Thyroid gland (tissue), 4 donors: ENCODE measurements around the gene BTBD8. TPM values are rescaled to one million over a fixed set of nuclear protein-coding genes. Genes with fewer than 3 reads are reported as not detected.

Experiments used
- DNase-seq, 2 donors: peaks; one replicate each; pipeline ENCODE4 v3.0.0-alpha.2; 2019
- H3K27ac ChIP-seq, 3 donors: fragments of 200-600 bp; sonication (generic); 1 replicate in 2 of 3; 2 replicates in 1 of 3; pipeline ENCODE4 v1.5.1; 2016 to 2019; ENCODE audit warnings: mild to moderate bottlenecking in 1 of 3, moderate library complexity in 1 of 3
- H3K27me3 ChIP-seq: fragments of 200-600 bp; sonication (generic); one replicate; pipeline ENCODE4 v1.5.1; 2019
- H3K36me3 ChIP-seq, 2 donors: fragments of 200-600 bp; sonication (generic); one replicate each; pipeline ENCODE4 v1.5.1; 2016 to 2019
- H3K4me1 ChIP-seq, 2 donors: fragments of 200-600 bp; sonication (generic); one replicate each; pipeline ENCODE4 v1.5.1; 2017 to 2019
- H3K4me3 ChIP-seq, 3 donors: fragments of 200-600 bp; sonication (generic); replicated peaks in 1 of 3; 1 replicate in 2 of 3; 2 replicates in 1 of 3; pipeline ENCODE4 v1.5.1; 2016; ENCODE audit warnings: mild to moderate bottlenecking in 1 of 3
- H3K9me3 ChIP-seq: fragments of 200-600 bp; sonication (generic); one replicate; pipeline ENCODE4 v1.5.1; 2017
- POLR2A ChIP-seq, 2 donors: fragments of 450-650 bp; IDR thresholded peaks; one replicate each; pipeline ENCODE4 v1.6.1; 2017; ENCODE audit warnings: antibody characterized with exemption in 2 of 2, mild to moderate bottlenecking in 2 of 2, moderate library complexity in 1 of 2
- WGBS, 2 donors: methylation state at CpG; one replicate each; pipeline ENCODE4 v1.1.5; 2017; 5-methylcytosine and 5-hydroxymethylcytosine counted together
- intact Hi-C: fragments of 100-400 bp; cut with DNase I; formaldehyde crosslinking; loops from one replicate; pipeline ENCODE4 v1.15.1; 2023
- total RNA-seq, 4 donors: library from RNA; depleted of rRNA; stranded (reverse); fragments of >200 nt; gene quantifications; one replicate each; pipeline ENCODE4 v1.2.3, GENCODE V29; 2016
- TF ChIP-seq, protein P1 (sequence below), 6 experiments: fragments of 200-600 bp in 3 of 6; fragments of 450-650 bp in 3 of 6; sonication (generic) in 3 of 6; IDR thresholded peaks; one replicate each; pipeline ENCODE4 v1.5.1; 2016 to 2019; ENCODE audit warnings: antibody characterized with exemption in 6 of 6, mild to moderate bottlenecking in 2 of 6, inconsistent platforms in 1 of 6, moderate library complexity in 1 of 6

The BTBD8 gene
- total RNA-seq, 4 donors from 2014 or later: 11.0 to 18.3 (median 15.9) TPM

DNA sequence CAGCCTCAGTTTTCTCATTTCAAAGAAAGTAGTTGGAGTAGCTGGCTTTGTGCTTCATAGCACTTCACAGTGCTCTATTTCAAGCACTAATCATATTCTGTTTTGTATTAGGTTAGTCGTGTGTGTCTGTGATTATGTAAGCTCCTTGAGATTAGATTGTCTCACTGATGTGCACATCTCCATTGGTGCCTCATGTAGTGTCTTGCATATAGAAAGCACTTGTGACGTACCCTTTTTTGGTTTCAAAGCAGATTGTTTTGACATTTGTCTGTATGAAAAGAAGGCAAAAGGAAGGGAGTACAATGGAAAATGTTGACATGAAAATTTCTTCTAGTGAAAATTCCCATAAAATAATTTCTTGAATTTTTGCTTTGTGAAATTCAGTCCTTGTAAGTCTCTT is 13.9 kb downstream of the BTBD8 start:
- no peak for TF ChIP-seq POLR2A (IDR thresholded peaks at IDR 0.05)
- TF ChIP-seq, protein P1, sequence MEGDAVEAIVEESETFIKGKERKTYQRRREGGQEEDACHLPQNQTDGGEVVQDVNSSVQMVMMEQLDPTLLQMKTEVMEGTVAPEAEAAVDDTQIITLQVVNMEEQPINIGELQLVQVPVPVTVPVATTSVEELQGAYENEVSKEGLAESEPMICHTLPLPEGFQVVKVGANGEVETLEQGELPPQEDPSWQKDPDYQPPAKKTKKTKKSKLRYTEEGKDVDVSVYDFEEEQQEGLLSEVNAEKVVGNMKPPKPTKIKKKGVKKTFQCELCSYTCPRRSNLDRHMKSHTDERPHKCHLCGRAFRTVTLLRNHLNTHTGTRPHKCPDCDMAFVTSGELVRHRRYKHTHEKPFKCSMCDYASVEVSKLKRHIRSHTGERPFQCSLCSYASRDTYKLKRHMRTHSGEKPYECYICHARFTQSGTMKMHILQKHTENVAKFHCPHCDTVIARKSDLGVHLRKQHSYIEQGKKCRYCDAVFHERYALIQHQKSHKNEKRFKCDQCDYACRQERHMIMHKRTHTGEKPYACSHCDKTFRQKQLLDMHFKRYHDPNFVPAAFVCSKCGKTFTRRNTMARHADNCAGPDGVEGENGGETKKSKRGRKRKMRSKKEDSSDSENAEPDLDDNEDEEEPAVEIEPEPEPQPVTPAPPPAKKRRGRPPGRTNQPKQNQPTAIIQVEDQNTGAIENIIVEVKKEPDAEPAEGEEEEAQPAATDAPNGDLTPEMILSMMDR (IDR thresholded peaks at IDR 0.05): no peak
- 60 to 69% methylated on average over 2 of the region's 2 CpGs for WGBS, 2 donors

GRCh38 chr1:92094595-92094994 is 14.4 kb downstream of the BTBD8 start:
- Histone ChIP-seq H3K27me3 (no peaks in the 10 kb centered on the region), H3K4me1 (peaks cover 0 to 4% of the 10 kb centered on the region in 2 donors), H3K36me3 (no peaks in the 10 kb centered on the region), H3K4me3 (no peak overlapping the region), H3K27ac (no peak overlapping the region), H3K9me3 (no peaks in the 10 kb centered on the region)
- DNase-seq: no peak
- 86 to 87% methylated on average over 1 of the region's 1 CpG for WGBS, 2 donors
- TF ChIP-seq, protein P1 (IDR thresholded peaks at IDR 0.05): no peak
- TF ChIP-seq POLR2A (IDR thresholded peaks at IDR 0.05): no peak
- intact Hi-C loops: no loop called here

More for the DNA sequence above, 13.9 kb downstream of the BTBD8 start:
- no peak for DNase-seq
- no peaks in the 10 kb centered on the region for H3K36me3 ChIP-seq
- intact Hi-C loops: no loop called here
- H3K27me3 ChIP-seq: no peaks in the 10 kb centered on the region
- H3K9me3 ChIP-seq: no peaks in the 10 kb centered on the region
- H3K4me3 ChIP-seq: no peak overlapping the region
- H3K27ac ChIP-seq: no peak overlapping the region
- H3K4me1 ChIP-seq: peaks cover 0 to 4% of the 10 kb centered on the region in 2 donors

DNA sequence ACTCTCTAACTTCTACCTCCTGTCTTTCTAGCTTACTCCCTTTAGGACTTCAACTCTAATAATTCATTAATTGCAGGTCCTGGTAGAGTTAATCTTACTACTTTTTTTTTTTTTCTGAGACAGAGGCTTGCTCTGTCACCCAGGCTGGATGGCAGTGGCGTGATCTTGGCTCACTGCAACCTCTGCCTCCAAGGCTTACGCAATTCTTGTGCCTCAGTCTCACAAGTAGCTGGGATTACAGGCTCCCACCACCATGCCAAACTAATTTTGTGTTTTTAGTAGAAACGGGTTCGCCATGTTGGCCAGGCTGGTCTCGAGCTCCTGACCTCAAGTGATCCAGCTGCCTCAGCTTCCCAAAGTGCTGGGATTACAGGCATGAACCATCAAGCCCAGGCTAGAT is 15.7 kb downstream of the BTBD8 start:
- intact Hi-C loops: no loop called here
- peaks cover 0 to 4% of the 10 kb centered on the region in 2 donors for H3K4me1 ChIP-seq
- no peak for DNase-seq
- no peaks in the 10 kb centered on the region for H3K36me3 ChIP-seq
- H3K27ac ChIP-seq: no peak overlapping the region
- TF ChIP-seq POLR2A (IDR thresholded peaks at IDR 0.05): no peak
- TF ChIP-seq, protein P1 (IDR thresholded peaks at IDR 0.05): no peak
- H3K9me3 ChIP-seq: no peaks in the 10 kb centered on the region
- WGBS, 2 donors: 92 to 93% methylated on average over 5 of the region's 5 CpGs
- H3K27me3 ChIP-seq: no peaks in the 10 kb centered on the region
- no peak overlapping the region for H3K4me3 ChIP-seq

DNA sequence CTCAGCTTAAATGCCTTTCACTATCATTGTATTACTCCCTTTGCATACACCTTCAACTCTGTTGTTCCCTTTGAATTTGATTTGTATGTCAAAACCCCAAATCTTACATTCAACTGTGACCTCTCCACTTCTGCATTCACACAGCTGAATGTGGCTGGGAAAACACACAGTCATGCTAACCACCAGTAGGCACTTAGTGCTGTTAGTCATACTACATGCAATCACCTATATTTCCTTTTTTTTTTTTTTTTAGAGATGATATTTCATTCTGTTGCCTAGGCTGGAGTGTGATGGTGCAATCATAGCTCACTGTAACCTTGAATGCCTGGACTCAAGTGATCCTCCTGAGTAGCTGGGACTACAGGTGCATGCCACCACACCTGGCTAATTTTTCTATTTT is 16.2 kb downstream of the BTBD8 start:
- intact Hi-C loops: no loop called here
- peaks cover 0 to 4% of the 10 kb centered on the region in 2 donors for H3K4me1 ChIP-seq
- no peak overlapping the region for H3K27ac ChIP-seq
- no peaks in the 10 kb centered on the region for H3K27me3 ChIP-seq
- no peak overlapping the region for H3K4me3 ChIP-seq
- no peaks in the 10 kb centered on the region for H3K36me3 ChIP-seq
- H3K9me3 ChIP-seq: no peaks in the 10 kb centered on the region
- DNase-seq: no peak
- TF ChIP-seq POLR2A (IDR thresholded peaks at IDR 0.05): no peak
- TF ChIP-seq, protein P1 (IDR thresholded peaks at IDR 0.05): no peak

- Histone ChIP-seq H3K36me3 (peaks cover 0 to 5% of the 10 kb centered on the region in 2 donors), H3K27ac (no peak overlapping the region), H3K27me3 (no peaks in the 10 kb centered on the region), H3K9me3 (no peaks in the 10 kb centered on the region), H3K4me1 (no peaks in the 10 kb centered on the region), H3K4me3 (no peak overlapping the region)
- TF ChIP-seq POLR2A (IDR thresholded peaks at IDR 0.05): no peak
- TF ChIP-seq, protein P1 (IDR thresholded peaks at IDR 0.05): no peak
- DNase-seq: no peak
- WGBS, 2 donors: 89 to 92% methylated on average over 3 of the region's 3 CpGs
- intact Hi-C loops: no loop called here
Observed at GRCh38 chr1:92105546-92106081, 25.5 kb downstream of the BTBD8 start.
